ENCODE measurements around the gene USP36.

GRCh38 chr17:78805301-78805700 is 35.3 kb downstream of the USP36 start:
- TF ChIP-seq CTCF (IDR thresholded peaks at IDR 0.05; ENCODE audit: low read depth, low read length, missing input control), result no peak
- TF ChIP-seq TAF1 (conservative IDR thresholded peaks at IDR 0.05), result no peak
- TF ChIP-seq, protein P1, sequence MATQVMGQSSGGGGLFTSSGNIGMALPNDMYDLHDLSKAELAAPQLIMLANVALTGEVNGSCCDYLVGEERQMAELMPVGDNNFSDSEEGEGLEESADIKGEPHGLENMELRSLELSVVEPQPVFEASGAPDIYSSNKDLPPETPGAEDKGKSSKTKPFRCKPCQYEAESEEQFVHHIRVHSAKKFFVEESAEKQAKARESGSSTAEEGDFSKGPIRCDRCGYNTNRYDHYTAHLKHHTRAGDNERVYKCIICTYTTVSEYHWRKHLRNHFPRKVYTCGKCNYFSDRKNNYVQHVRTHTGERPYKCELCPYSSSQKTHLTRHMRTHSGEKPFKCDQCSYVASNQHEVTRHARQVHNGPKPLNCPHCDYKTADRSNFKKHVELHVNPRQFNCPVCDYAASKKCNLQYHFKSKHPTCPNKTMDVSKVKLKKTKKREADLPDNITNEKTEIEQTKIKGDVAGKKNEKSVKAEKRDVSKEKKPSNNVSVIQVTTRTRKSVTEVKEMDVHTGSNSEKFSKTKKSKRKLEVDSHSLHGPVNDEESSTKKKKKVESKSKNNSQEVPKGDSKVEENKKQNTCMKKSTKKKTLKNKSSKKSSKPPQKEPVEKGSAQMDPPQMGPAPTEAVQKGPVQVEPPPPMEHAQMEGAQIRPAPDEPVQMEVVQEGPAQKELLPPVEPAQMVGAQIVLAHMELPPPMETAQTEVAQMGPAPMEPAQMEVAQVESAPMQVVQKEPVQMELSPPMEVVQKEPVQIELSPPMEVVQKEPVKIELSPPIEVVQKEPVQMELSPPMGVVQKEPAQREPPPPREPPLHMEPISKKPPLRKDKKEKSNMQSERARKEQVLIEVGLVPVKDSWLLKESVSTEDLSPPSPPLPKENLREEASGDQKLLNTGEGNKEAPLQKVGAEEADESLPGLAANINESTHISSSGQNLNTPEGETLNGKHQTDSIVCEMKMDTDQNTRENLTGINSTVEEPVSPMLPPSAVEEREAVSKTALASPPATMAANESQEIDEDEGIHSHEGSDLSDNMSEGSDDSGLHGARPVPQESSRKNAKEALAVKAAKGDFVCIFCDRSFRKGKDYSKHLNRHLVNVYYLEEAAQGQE (IDR thresholded peaks at IDR 0.05), result no peak
- no peak for TF ChIP-seq RXRA (IDR thresholded peaks at IDR 0.05)
- TF ChIP-seq, protein P2, sequence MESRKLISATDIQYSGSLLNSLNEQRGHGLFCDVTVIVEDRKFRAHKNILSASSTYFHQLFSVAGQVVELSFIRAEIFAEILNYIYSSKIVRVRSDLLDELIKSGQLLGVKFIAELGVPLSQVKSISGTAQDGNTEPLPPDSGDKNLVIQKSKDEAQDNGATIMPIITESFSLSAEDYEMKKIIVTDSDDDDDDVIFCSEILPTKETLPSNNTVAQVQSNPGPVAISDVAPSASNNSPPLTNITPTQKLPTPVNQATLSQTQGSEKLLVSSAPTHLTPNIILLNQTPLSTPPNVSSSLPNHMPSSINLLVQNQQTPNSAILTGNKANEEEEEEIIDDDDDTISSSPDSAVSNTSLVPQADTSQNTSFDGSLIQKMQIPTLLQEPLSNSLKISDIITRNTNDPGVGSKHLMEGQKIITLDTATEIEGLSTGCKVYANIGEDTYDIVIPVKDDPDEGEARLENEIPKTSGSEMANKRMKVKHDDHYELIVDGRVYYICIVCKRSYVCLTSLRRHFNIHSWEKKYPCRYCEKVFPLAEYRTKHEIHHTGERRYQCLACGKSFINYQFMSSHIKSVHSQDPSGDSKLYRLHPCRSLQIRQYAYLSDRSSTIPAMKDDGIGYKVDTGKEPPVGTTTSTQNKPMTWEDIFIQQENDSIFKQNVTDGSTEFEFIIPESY (IDR thresholded peaks at IDR 0.05), result no peak
- TF ChIP-seq HNF4A (conservative IDR thresholded peaks at IDR 0.05), result no peak
